CD4-positive, alpha-beta T cell treated with Interleukin-10 for 1 hour (primary cell): ENCODE results near the gene VGLL3.
"Not testable (repeated sequence)": the region's sequence is repeated elsewhere in the genome, so short reads cannot be mapped to it uniquely, and the experiment has no call there.

Experiments
- DNase-seq: peaks from one replicate; pipeline ENCODE4 v3.0.0-alpha.2; 2020

The VGLL3 gene

DNA sequence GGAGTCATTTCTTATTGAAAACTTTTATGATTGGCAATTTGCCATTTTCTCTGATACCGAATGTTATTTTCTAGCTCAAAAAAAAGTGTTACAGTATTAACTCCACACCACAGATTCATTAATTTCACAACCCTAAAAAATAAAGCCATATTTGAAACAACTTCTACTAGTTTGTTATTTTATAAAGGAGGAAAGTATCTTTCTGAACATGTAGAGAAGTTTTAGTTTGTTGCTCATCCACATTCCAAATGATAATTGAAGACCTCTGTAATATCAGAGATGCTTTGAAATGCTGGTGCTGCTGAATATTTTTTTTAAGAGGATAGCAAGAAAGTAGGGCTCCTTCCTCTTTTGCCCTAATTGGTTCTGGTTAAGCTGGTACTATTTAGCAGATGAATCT is 1.9 kb downstream of the VGLL3 start:
- no peak for DNase-seq

DNA sequence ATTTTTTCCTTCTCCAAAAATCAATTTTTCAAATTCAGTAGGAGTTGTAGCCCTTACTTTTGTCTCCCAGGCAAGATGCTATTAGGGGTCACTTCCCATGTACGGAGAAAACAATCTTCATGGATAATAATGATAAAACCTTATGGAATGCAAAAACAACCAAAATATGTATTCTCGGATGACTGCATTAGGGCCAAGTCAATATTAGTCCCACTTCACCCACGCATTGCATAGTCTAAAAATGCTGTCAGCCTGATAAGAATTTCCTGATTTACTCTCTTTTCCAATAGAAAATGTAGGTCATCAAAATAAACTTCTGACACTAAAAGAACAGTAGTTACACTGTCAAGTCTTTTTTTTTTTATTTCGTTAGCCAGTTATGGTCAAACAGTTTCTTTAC is 2.7 kb downstream of the VGLL3 start:
- no peak for DNase-seq

DNA sequence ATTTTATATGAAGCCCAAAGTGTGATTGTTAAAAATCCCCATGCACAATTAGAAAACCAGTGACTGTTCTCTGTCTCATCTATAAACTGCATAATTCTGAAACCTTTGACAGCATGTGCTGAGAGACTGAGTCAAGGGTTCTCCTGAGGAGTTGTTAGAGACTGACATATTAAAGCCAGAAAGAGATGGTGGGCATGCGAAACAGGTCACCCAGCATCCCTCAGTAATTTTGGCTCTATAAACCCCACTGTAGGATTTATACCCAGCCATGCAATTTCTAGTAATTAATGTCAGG is 3.6 kb downstream of the VGLL3 start:
- DNase-seq = no peak

DNA sequence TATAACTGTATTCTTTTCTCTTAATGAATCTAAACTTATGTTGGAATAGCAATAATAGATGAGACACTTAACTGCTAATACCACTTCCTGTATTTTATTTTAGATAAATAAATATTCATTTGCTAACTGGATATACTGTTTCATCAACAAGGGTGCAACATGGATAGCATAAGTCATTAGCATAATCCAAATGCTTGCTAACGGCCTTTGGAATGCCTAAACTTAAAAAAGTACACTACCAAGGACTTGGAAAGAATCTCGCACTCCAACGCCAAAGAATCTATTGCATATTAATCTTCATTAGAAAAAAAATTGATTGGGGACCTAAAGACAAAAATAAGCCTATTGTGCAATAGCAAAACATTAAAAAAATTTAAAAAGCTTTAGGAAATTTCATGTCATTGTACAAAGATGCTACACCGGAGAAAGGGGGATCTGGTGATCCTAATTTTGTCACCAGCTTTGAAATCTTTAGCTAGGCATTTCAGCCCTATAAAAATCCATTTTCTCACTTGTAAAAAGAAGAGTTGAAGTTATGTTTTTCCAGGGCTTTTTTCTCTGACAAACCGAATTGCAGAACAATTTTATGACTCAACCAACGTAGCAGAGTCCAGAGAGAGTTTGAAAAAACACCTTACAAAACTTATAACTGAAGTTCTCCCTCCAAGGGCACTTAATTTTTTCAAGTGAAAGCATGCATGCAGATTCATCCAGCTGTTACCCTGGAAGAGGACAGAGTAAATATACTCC is 4.1 kb downstream of the VGLL3 start:
- DNase-seq = no peak

DNA sequence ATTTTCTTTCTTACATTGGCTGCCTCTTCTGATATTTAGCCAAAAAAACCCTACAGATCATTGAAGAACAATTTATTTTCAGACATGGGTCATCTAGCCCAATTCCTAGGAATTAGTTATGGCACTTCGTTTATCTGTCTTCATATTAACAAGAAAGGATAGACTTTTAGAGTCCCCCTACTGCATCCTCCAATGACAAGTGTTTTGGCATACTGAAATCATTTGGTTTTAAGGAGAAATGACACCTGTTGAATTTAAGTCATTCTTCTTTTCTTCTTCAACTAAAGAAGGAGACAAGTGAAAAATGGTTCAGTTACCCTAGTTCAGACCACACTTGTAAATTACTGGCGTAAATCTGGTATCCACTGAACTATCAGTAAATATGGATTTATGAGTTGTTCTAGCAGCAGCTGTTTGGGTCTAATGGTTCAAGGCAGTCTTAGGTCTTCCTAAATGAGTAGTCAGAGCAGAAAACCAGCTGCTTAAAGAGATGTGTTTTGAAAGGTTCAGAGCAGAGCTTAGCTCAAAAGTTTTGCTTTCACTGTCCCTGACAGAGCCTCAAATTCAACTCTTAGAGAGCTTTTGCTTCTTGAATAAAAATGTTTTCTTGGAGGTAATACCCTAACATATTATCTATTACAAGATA is 5.6 kb downstream of the VGLL3 start:
- DNase-seq = no peak

DNA sequence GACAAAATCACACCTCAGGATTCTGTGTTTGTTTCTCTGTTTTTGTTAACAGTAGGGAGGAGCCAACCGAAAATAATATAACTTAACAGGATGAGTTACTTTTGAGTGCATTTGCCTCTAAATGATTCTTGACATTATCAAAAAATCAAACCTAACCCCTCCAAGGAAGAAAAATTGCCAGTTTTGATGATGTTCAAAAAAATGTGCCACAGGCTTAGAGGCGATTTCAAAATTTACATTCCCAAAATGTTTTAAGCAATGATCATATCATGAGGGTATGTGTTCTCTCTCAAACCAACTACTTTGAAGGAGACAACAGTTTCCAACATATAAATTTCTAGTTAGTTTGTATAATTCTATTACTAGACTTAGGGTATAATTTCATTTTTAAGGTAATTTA is 6.7 kb downstream of the VGLL3 start:
- no peak for DNase-seq

DNA sequence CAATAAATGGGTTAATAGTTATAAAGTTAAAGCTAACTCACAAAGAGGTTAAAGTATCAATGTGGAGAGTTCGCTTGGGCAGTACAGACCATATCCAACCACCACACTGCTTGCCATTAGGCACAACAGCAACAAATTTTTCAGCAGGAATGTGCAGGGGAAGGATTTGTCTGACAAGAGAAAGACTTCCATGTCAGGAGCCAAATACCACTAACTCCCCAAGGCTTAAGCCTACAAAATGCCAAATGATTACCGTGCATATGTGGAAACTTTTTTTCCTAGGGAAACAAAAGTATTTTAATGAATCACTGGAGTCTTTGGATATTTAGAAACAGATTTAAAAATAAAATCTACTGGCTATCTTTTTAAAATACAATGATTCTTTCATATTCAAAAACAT is 8.1 kb downstream of the VGLL3 start:
- no peak for DNase-seq

DNA sequence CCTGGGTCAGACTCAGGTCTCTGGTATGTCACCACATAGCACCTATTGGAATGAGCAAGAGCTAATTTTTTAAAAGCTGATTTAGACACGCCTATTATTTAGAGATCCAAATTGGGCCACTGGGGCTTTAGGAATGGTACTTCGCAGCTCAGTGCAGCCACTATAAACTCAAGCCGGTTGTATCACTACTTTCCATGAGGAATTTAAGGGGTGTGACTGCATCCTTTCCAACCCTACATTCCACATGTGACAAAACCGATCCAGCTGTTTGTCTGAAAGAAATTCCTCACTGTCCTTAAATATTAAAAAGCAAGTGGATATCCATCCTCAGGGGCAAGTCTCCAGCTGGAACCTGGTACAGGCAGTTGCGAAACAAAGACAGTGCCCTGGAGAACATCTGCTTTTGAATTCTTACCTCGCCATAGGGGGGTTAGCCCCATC is 12.8 kb downstream of the VGLL3 start:
- no peak for DNase-seq

DNA sequence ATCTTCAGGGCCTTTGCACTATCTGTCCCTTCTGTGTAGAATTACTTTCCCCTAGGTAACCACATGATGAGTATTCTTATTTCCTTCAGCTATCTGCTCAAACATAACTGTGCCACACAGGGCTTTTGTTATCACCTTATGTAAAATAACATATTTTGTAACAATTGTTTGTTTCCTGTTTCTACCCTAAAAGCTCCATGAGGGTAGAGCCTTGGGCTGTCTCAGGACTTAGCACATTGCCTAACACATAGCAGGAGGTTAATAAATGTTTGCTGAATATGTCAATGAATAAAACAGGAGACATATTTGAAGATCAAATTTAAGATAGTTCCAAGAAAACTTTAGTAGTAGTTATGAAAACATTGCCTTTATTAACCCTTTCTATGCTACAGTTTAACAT is 14.7 kb downstream of the VGLL3 start:
- no peak for DNase-seq

DNA sequence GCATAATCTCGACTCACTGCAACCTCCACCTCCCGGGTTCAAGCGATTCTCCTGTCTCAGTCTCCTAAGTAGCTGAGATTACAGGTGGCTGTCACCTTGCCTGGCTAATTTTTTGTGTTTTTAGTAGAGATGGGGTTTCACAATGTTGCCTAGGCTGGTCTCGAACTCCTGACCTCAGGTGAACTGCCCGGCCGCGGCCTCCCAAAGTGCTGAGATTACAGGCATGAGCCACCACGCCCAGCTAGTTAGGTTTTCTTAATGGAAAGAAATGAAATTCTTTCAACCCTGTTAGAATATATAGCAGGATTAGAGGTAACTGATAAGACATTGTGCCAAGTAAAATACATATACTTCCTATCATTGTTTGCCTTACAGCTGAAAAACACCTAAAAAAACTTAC is 16.8 kb downstream of the VGLL3 start:
- DNase-seq = not testable (repeated sequence)

DNA sequence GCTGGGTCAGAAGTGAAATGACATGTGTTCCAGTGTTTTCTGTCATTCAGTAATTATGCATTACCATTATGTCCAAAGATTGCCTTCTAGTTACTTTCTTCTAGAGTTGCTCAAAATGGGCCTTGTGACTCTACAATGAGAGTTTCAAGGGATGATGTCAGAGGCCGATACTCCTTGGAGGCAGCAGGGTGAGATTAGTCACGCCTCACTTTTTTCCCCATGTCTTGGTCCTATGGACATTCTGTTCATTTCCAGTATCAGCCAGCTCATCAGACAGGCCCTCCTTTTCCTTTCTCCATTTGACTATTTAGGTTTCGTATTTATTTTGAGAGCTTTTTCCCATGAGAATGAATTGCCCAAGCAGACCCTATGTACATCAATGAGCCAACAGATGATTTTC is 17.5 kb downstream of the VGLL3 start:
- no peak for DNase-seq

DNA sequence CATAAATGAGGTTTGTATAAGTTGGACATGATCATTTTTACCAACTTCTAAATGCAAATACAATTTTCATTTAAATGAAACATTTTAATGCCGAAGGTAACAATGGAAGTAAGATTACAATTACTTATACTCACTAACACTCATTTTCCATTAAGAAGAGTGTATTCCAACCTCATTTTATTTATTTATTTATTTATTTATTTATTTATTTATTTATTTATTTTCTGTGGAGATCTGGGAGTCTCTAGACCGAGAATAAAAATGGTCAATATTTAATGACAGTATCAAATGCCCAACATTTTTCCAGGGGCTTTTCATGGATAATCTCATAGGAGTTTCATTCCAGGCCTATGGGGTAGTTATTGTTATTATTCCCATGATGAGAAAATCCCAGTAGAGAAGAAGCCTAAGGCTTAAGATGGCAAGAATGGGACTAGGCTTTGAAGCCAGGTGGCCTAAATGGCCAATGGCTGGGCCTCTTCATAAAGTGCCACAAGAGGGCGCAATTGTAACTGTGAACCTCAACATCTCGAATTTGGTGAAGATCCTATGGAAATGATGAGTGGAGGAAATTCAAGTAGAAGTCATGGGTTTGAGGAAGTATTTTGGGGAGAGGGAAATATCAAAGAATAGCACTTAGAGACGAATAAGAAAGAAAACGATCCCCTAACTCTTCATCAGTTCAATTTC is 21.3 kb downstream of the VGLL3 start:
- DNase-seq = peak; percentile 6

DNA sequence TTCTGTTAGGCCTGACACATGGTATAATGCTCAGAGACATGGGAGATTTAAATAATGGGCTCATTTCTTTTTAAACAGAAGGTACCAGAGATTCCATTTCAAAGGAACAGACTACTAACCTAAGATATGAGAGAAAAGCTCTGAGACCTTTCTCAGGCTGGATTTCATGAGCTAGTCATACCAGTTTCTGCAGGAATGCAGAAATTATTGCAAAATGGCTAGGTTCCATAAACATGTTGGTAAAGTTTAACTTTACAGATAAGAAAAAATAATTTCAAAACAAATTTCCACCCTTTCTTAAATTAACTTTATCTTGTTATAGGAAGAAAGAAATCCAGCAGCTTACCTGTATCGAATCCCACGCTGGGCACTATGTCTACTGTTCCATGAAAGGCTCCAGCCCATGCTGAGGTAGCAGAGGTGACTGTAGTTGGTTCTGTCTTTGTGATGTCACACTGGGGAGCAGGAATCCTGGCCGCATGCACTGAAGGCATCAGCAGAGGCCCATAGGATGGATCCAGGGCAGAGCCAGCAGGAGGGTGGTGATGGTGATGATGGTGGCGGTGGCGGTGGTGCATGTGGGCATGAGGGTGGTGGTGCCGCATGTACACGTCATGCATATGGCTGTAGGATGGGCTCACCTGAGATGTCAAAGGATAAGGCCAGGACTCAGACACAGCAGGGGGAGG is 22.6 kb downstream of the VGLL3 start:
- DNase-seq = no peak

DNA sequence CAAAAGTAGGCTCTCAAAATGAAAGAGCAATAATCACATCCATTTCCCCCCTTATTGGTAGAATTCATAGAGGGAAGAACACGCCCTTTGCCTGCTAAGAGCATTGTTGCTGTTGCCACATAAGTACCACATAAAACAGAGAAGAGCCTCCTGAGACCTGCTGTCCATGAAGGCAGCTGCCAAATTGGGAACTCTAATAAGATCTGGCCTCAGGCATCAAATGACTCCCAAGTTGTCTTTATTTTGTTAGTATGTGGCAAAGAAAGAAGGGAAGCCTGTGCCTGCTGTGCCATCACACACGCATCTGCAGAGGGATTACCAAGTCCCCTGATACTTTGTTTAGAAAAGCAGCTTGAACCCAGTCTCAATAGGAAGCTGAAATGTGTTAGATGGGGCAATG is 23.9 kb downstream of the VGLL3 start:
- DNase-seq = no peak

DNA sequence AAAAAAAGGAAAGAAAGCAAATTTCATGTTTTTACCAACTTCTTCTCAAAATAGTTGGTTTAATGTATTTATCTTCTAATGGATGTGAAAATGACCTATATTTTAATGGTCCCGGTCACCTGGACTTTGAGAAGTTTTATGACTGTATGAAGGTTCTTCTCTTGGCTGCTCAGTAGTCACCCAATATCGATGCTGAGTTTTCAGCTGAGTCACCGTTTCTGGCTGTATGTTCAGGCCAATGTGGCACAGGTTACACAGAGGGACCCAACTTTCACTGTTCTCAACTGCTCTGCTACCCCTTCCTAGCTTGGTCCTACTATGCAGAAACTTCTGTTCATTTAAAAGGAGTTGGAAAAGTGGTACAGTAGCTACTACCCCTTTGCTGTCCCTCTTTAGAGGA is 25.8 kb downstream of the VGLL3 start:
- DNase-seq = no peak

DNA sequence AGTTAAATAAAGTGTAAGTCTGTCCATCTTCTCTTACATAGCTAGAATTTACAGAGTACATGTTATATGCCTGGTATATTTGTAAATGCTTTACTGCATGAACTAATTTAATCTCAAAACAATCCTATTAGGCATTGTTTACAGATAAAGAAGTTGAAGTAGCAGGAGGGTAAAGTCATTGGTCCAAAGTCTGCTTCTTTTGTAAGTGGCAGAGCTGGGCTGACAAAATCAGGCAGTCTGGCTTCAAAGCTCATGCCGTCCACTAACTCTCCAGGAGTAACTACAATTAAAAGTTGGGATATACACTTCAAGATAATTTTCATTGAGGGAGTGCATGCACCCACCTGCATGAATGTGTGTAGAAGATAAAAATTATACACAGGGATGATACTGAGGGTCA is 27.3 kb downstream of the VGLL3 start:
- no peak for DNase-seq

DNA sequence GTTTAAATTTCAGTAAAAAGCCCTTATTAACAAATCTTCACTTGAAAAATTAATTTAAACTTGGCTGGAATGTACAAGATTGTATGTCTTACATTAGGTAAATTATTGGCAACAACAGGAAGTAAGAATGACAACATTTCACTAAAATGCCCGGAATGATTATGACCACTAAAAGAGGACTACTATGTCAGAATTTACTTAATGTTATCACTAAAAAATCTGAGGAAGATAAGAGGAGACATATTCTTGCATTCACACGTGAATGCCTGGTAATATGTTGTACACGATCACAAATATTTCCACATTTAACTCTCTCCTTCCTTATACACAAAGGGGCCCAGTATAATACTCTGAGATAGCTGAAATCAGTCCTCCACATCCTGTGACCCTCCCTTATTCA is 29.7 kb downstream of the VGLL3 start:
- no peak for DNase-seq

DNA sequence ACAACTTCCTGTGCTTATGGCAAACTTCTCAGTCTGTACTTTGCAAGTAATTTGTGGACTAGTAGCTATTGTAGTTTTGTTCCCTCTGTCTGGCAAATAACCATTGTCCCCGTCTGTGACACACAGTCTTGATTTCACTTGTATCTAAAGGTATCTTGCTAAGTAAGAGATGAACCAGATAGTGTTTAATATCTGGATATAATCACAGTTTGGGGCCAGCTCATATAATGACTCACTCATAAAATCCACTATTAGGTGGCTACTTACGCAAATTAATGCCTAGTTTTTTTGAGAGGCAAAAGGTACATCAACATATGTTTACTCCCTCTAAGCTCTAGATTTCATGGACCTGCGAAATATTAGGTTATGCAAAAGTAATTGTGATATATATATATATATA is 30.4 kb downstream of the VGLL3 start:
- no peak for DNase-seq

DNA sequence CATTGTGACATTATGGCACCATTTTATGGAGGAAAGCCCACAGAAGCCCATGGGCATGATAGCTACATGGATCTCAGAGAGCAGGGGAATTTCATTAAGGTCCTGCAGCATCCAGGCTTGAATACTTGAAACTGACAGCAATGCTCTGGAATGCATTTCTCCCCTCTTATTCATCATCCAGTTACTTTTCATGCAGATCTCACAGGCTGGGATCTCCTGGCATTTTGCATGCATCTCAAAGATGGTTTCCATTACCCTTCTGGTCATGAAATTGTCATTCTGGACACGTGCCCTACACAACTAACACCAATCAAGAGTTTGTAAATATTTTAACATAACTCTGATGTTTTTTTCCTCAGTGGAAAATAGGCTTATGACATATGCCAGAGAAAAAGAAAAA is 32.4 kb downstream of the VGLL3 start:
- DNase-seq = no peak

DNA sequence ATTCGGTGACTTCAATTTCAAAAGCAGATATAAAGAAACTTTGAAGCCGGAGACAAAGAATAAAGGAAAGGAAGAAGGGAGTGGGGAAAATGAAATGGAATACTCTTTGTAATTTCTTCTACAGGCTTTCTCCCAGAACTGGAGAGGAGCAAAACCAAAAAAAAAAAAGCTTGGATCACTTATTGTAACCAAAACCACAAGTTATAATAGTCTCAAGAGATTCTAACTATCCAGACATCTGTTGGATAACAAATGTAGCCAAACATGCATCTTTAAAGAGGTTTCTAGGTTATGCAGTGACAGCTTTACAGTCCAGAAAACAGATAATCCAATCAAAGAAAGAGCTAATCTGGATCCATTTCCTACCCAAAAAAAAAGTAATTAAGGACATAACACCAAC is 36.2 kb downstream of the VGLL3 start:
- no peak for DNase-seq

DNA sequence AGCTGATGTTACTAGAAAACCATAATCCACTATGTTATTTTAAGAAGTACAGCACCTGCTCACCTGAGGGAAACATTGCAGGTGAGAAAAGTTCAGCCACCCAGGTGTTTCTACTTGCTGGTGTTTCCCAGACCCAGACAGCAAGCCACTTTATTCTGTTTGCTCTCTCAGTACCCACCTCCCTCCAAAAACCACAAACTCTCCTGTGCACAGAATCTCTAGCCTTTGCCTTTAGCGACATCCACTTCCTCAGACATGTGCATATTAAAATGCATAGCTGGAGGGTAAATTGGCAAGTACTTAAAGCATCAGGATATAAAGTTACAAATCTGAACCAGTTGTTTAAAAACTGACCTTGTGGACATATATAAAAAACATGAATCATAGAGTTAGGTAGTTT is 36.7 kb downstream of the VGLL3 start:
- no peak for DNase-seq

DNA sequence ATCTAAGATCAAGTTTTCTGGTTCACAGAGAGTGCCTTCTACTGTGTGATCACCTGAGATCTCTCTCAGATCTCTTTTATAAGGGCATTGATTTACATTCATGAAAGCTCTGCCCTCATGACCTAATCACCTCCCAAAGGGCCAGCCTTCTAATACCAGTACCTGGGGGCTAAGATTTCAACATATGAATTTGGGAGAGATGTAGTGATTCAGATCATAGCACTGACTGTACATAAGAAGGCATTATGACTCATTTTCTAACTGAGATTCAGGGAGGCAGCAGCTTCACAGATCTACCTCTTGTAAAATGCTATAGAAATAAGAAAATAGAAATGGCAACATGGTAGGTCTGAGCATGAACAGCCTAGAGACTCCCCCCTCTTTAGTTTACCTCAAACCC is 39.6 kb downstream of the VGLL3 start:
- DNase-seq = no peak

DNA sequence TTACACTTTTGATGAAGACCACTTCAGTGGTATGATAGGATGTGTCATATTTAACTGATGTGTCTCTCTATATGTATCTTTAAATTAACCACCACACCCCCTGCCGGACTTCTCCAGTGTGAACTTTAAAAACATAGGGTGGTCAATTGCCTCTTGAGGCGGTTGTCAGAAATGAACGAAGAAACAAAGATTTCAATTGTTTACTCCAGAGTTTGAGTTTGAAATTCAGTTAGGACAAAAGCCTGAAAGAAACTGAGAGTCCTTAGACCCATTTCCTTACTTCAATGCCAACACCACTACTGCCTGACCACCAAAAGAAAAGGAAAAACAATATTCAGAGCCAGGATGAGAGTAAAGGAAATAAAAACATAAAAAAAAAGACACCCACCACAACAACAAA is 40.2 kb downstream of the VGLL3 start:
- no peak for DNase-seq

DNA sequence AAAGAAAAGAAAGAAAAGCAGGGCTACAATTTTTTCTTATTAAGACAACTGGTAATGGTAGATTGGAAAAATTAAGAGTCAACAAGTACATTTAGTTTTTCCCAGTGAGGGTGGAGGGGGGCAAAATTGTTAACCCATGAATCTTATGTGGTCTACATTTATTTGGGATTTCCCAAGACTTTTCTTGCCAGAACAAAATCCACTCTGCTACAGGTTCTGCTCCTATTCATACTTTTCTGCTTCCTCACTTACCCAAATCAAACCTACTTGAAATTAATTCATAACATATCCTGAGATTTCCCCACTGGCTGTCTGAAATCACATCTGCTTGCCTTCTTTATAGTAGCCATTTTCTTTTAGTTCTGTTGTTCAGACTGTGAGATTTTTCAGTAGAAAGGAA is 41.1 kb downstream of the VGLL3 start:
- DNase-seq = no peak
